K562 (cell line): ENCODE data around the gene TLE4. TPM values are rescaled to one million over a fixed set of nuclear protein-coding genes. Genes with fewer than 3 reads are reported as not detected.

Experiments
- ATAC-seq: fragments of 200-7000 bp; cut with Tn5 transposase; 3 replicates; pipeline ENCODE4 v1.9.1; 2020; ENCODE audit warnings: moderate library complexity
- BruUV-seq: library from RNA; stranded (reverse); fragments of 400-500 nt; replicated peaks from 2 replicates; lab custom pipeline; 2021; lab: Mats Ljungman, UMichigan
- CTCF ChIA-PET: fragments of 300-600 bp; formaldehyde crosslinking; extraction: SDS; loops from one replicate; lab custom pipeline; 2021; ENCODE audit warnings: low intra/inter-chr PET ratio; lab: Yijun Ruan, JAX
- POLR2A ChIA-PET: fragments of 300-600, 350-650 bp; sonication (Branson Sonifier 250); formaldehyde crosslinking; extraction: SDS; loops from one replicate; lab custom pipeline; 2021; ENCODE audit warnings: antibody characterized with exemption, inconsistent platforms; lab: Yijun Ruan, JAX
- DNase-seq, 4 experiments: peaks; one replicate each; pipeline versions ENCODE4 v3.0.0 to v3.0.0-alpha.2; 2011 to 2018; ENCODE audit warnings: low spot score in 3 of 4, mixed read lengths in 3 of 4; ENCODE audit errors: extremely low read depth in 1 of 4
- FAIRE-seq: peaks from 2 replicates; lab custom pipeline; 2011; peaks lifted over from hg19 to GRCh38; lab: Jason Lieb, UNC
- H2AFZ ChIP-seq: 2 replicates; pipeline ENCODE4 v1.6.0; 2011; ENCODE audit warnings: low read depth, low read length, control low read depth, inconsistent platforms
- H3K27ac ChIP-seq: fragments of 200-600 bp; 3 replicates; pipeline ENCODE4 v1.8.0; 2011; ENCODE audit warnings: low read depth, mild to moderate bottlenecking, control low read depth, inconsistent platforms, low read length, moderate library complexity, mixed read lengths; ENCODE audit errors: extremely low read depth
- H3K27me3 ChIP-seq, 2 experiments: fragments of 300-600 bp in 1 of 2; 2 replicates in 1 of 2; 3 replicates in 1 of 2; pipeline versions ENCODE4 v1.6.0 to v1.8.0; 2011; ENCODE audit warnings: inconsistent platforms in 2 of 2, low read length in 2 of 2, mild to moderate bottlenecking in 1 of 2, mixed read lengths in 1 of 2, moderate library complexity in 1 of 2; ENCODE audit not compliant: control insufficient read depth in 2 of 2, insufficient read depth in 2 of 2
- H3K36me3 ChIP-seq: fragments of 300-600 bp; 3 replicates; pipeline ENCODE4 v1.8.0; 2011; ENCODE audit warnings: mild to moderate bottlenecking, low read length, inconsistent platforms; ENCODE audit not compliant: control insufficient read depth, insufficient read depth
- H3K4me1 ChIP-seq, 2 experiments: fragments of 200-600 bp in 1 of 2; replicated peaks in 1 of 2; 2 replicates in 1 of 2; 3 replicates in 1 of 2; pipeline versions ENCODE4 v1.5.1 to v1.8.0; 2011; ENCODE audit warnings: inconsistent platforms in 2 of 2, low read length in 2 of 2, mild to moderate bottlenecking in 1 of 2, mixed read lengths in 1 of 2, moderate library complexity in 1 of 2; ENCODE audit not compliant: control insufficient read depth in 2 of 2, insufficient read depth in 2 of 2
- H3K4me2 ChIP-seq: 2 replicates; pipeline ENCODE4 v1.6.1; 2011; ENCODE audit warnings: low read length, control low read depth, inconsistent platforms, mixed read lengths; ENCODE audit not compliant: insufficient read depth
- H3K4me3 ChIP-seq: fragments of 200-600 bp; sonication (generic), shearing (Covaris generic); 2 replicates; pipeline ENCODE4 v1.5.1; 2016; ENCODE audit warnings: control low read depth, inconsistent platforms
- H3K79me2 ChIP-seq: fragments of 200-600 bp; 3 replicates; pipeline ENCODE4 v1.8.0; 2011; ENCODE audit warnings: low read length, inconsistent platforms; ENCODE audit not compliant: control insufficient read depth, insufficient read depth
- H3K9ac ChIP-seq, 2 experiments: 2 replicates each; pipeline versions ENCODE4 v1.6.0 to v1.6.1; 2011; ENCODE audit warnings: low read depth in 2 of 2, low read length in 2 of 2, control low read depth in 1 of 2, inconsistent platforms in 1 of 2, mild to moderate bottlenecking in 1 of 2, mixed read lengths in 1 of 2; ENCODE audit not compliant: insufficient read depth in 1 of 2
- H3K9me1 ChIP-seq: one replicate; pipeline ENCODE4 v1.6.0; 2011; ENCODE audit warnings: inconsistent platforms, mild to moderate bottlenecking, low read length, moderate library complexity; ENCODE audit not compliant: control insufficient read depth, insufficient read depth
- H3K9me3 ChIP-seq: replicated peaks from 2 replicates; pipeline ENCODE4 v1.5.1; 2011; ENCODE audit warnings: low read depth, low read length, inconsistent platforms; ENCODE audit not compliant: control insufficient read depth, insufficient read depth
- H4K20me1 ChIP-seq: replicated peaks from 2 replicates; pipeline ENCODE4 v1.6.1; 2011; ENCODE audit warnings: low read length, inconsistent platforms, mixed read lengths; ENCODE audit not compliant: control insufficient read depth, insufficient read depth
- CHAMP1 ChIP-seq: fragments of 450-650 bp; IDR thresholded peaks from 2 replicates; pipeline ENCODE4 v1.6.1; 2016; ENCODE audit warnings: mild to moderate bottlenecking
- HES1 ChIP-seq: fragments of 450-650 bp; IDR thresholded peaks from 2 replicates; pipeline ENCODE4 v1.6.1; 2016; ENCODE audit warnings: low read depth, mild to moderate bottlenecking, moderate library complexity
- MAZ ChIP-seq, 2 experiments: fragments of 450-650 bp in 1 of 2; sonication (generic) in 1 of 2; formaldehyde crosslinking; IDR thresholded peaks in 1 of 2; conservative IDR thresholded peaks in 1 of 2; 2 replicates each; pipeline versions ENCODE4 v1.4.0 to v1.5.0; 2020; ENCODE audit warnings: mild to moderate bottlenecking in 1 of 2, missing genetic modification reagents in 1 of 2
- RBM14 ChIP-seq: fragments of 200-400 bp; formaldehyde crosslinking; IDR thresholded peaks from 2 replicates; pipeline ENCODE4 v1.6.1; 2018; ENCODE audit warnings: low read depth, mild to moderate bottlenecking, low read length, moderate library complexity, borderline replicate concordance; ENCODE audit not compliant: insufficient read depth
- TEAD4 ChIP-seq, 2 experiments: sonication (generic) in 1 of 2; formaldehyde crosslinking in 1 of 2; IDR thresholded peaks; 2 replicates each; pipeline versions ENCODE4 v1.6.1 to v1.8.0; 2012 to 2022; ENCODE audit warnings: borderline replicate concordance in 1 of 2, inconsistent platforms in 1 of 2, low read length in 1 of 2, mild to moderate bottlenecking in 1 of 2, missing genetic modification reagents in 1 of 2
- VEZF1 ChIP-seq: fragments of 200-800 bp; sonication (Bioruptor generic); IDR thresholded peaks from 2 replicates; pipeline ENCODE4 v1.6.1; 2017; ENCODE audit warnings: missing genetic modification characterization, missing compliant biosample characterization
- ZNF347 ChIP-seq: fragments of 450-650 bp; formaldehyde crosslinking; IDR thresholded peaks from 2 replicates; pipeline ENCODE4 v1.4.0; 2020; ENCODE audit warnings: low read depth, mild to moderate bottlenecking, moderate library complexity
- WGBS: fragments of 100-300 bp; shearing (Covaris generic); methylation state at CpG from one replicate; pipeline ENCODE4 v1.1.6; 2016; ENCODE audit warnings: low coverage, mixed read lengths; ENCODE audit not compliant: insufficient coverage; ENCODE audit errors: missing lambda C conversion rate; 5-methylcytosine and 5-hydroxymethylcytosine counted together
- in situ Hi-C: fragments of 300-500 bp; cut with MboI; formaldehyde crosslinking; loops from 4 replicates; pipeline ENCODE4 v1.15.0; 2018; ENCODE audit warnings: inconsistent platforms, mixed read lengths
- intact Hi-C: fragments of 100-400 bp; cut with micrococcal nuclease; formaldehyde crosslinking; loops from 2 replicates; pipeline ENCODE4 v1.14.2; 2022
- polyA plus RNA-seq, 8 experiments: library from polyadenylated mRNA; depleted of rRNA in 4 of 8; stranded (reverse) in 5 of 8; unstranded in 3 of 8; fragments of >200 nt; fragmentation: Nextera tagmentation in 2 of 8; fragmentation: Illumina TruSeq in 1 of 8; extraction: Ambion mirVana in 2 of 8; extraction: Trizol in 1 of 8; gene quantifications; 2 replicates each; pipeline versions ENCODE4 v1.2.1 to v1.2.3, GENCODE V29; 2011 to 2014; ENCODE audit warnings: inconsistent platforms in 1 of 8, missing spikeins in 1 of 8
- total RNA-seq, 7 experiments: library from RNA; depleted of rRNA in 6 of 7; stranded (reverse); fragments of >200 nt in 6 of 7; fragmentation: Illumina TruSeq in 2 of 7; extraction: Trizol in 2 of 7; gene quantifications; 2 replicates each; pipeline versions ENCODE4 v1.2.1 to v1.2.3, GENCODE V29; 2011 to 2021; ENCODE audit warnings: low replicate concordance in 1 of 7

Gene TLE4
- total and polyA plus RNA-seq, 9 of the 15 experiments (the other 6 are each of a cell fraction or from before 2014, with no cell fraction given), result 1.1 to 8.8 (median 5.7) TPM

GRCh38 chr9:79765466-79765865, 193.7 kb downstream of the TLE4 start:
- H4K20me1 ChIP-seq, result no peaks in the 10 kb centered on the region
- in situ Hi-C loops (no loop called here), intact Hi-C loops (no loop called here)
- ChIA-PET POLR2A (no interaction called here), CTCF (no interaction called here)
- no peaks in the 10 kb centered on the region for H3K9me1 ChIP-seq
- H3K36me3 ChIP-seq, result no peaks in the 10 kb centered on the region
- H3K9me3 ChIP-seq, result no peaks in the 10 kb centered on the region
- no peak for DNase-seq
- no peak overlapping the region for H3K9ac ChIP-seq
- no peaks in the 10 kb centered on the region for H3K27me3 ChIP-seq
- H3K27ac ChIP-seq, result no peak overlapping the region
- no TSS peak for BruUV-seq
- H2AFZ ChIP-seq, result no peak overlapping the region
- H3K4me2 ChIP-seq, result no peak overlapping the region
- TF ChIP-seq ZNF347 (CRISPR knock-in tag) (no peak), RBM14 (no peak), CHAMP1 (no peak), TEAD4 (IDR thresholded peaks at IDR 0.05; ENCODE audit: low read length) (no peak), TEAD4 (CRISPR knock-in tag; IDR thresholded peaks at IDR 0.05; ENCODE audit: borderline replicate concordance) (no peak), HES1 (no peak), MAZ (CRISPR knock-in tag; conservative IDR thresholded peaks at IDR 0.05 in 1 of 2, IDR thresholded peaks at IDR 0.05 in 1 of 2) (no peak), VEZF1 (CRISPR knock-in tag) (no peak)
- H3K4me1 ChIP-seq, result no peaks in the 10 kb centered on the region
- H3K79me2 ChIP-seq, result no peaks in the 10 kb centered on the region
- no peak for ATAC-seq
- 0% methylated on average over 6 of the region's 6 CpGs for WGBS
- H3K4me3 ChIP-seq, result no peak overlapping the region
- no peak for FAIRE-seq
